ENCODE results near the gene GLA. TPM values are rescaled to one million over a fixed set of nuclear protein-coding genes. Genes with fewer than 3 reads are reported as not detected.

Gene GLA
- total RNA-seq = 21.6 and 42.2 TPM in 2 replicates

DNA sequence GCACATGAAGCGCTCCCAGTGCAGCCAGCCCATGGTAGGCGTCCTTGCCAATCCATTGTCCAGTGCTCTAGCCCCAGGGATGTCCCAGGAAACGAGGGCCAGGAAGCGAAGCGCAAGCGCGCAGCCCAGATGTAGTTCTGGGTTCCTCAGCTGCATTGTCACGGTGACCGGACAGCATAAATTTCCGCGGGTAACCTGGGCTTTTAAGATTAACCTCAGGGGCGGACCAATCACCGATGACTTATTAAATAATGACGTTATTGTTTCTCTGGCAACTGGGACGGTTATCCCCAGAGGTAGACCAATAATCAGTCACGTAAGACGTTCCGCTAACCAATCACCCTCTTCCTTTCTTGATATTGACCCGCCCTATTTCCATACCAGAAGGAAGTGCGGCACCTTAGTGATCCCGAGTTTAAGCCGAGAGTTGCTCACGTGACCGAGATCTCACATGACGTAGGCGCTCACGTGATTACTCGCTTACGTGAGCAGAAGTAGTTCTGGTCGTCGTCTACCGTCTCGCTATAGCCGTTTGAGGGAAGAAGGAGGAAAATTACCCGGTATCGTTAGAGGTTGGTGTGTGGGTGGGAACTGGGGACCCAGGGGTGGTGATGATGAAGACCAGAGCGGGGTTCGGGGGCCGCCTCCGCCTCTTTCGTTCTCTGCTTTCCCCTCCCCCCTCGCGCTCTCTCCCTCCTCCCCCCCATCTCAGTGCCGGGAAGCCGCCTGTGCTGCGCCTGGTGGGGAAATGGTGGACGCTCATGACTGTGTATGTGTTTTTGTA, at the start of gene GLA, which contains the start of gene HNRNPH2:
Gene GLA, minus strand, starts transcription at position 178 of the 784 bp plus-strand sequence. Its CDS starts 22 bp downstream, at position 156.
Gene HNRNPH2, plus strand, starts transcription at position 475 of the 784 bp plus-strand sequence. CDS start 3,767 bp downstream, outside the sequence.

GRCh38 chrX:101390664-101391525, 16.8 kb downstream of the GLA start, which contains the start of gene RPL36A:
TSS of gene RPL36A (plus strand) at chrX:101391011. CDS start at chrX:101391044, 33 bp downstream.

DNA sequence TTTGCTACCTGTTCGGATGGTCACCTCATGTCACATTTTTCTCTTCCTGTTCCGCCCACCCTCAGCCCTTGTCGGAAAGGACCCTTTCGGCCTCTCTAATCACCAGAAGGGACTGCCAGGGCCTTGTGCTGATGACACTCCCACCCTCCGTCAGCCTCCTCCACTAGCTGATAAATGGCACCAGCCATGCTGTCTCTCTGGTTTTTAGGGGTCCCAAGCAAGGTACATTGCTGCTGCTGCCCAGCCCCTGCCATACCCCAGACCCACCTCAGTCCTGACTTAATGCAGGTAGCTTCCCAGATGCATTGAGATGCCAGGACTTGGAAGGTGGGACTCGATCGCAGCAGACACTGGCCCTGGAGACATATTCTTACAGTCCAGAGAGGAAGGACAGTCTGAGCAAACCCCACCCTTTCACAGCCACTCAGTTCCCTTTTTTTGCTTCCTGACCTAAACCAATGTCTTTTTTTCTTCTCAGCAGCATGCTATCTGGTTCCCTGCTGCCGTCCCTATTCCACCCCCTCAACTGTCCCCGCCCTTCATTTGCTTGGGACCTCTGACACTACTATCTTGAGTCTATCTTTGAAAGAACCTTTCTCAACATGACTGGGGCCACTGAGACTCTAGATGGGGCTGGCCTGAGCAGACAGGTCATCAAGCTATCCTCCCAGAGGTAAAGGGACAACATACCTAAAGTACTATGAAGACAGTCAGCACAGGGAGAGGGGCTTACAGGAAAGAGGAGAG, 21.8 kb downstream of the GLA start, which contains the start of gene BTK:
Gene BTK, minus strand, starts transcription at position 397 of the 747 bp plus-strand sequence. CDS start 10,907 bp downstream, outside the sequence.

GRCh38 chrX:101348452-101349192, 59.1 kb downstream of the GLA start, which contains the start of gene TIMM8A:
TSS of gene TIMM8A (minus strand) at chrX:101348742. CDS start at chrX:101348664, 78 bp downstream.

Other genes starting within 250 kb of the GLA start
- 1.7 and 2.8 TPM in 2 replicates for gene DRP2, start 188.1 kb downstream of the GLA start, total RNA-seq
- gene TAF7L, start 116.6 kb downstream of the GLA start, total RNA-seq = 0.89 and 1.9 TPM in 2 replicates
- gene TIMM8A, start 59.2 kb downstream of the GLA start, total RNA-seq = 2.4 and 3.5 TPM in 2 replicates
- gene BTK, start 21.7 kb downstream of the GLA start, total RNA-seq = under 0.01 TPM in 1 of 2 replicates, not detected in the other
- 875 and 1,176 TPM in 2 replicates for gene RPL36A, start 16.9 kb downstream of the GLA start, total RNA-seq
- gene HNRNPH2, start 297 bp upstream of the GLA start, total RNA-seq = 89.2 and 104 TPM in 2 replicates
- gene ARMCX4, start 77.5 kb upstream of the GLA start, total RNA-seq = 8.2 and 9.5 TPM in 2 replicates
- gene ARMCX1, start 142.6 kb upstream of the GLA start, total RNA-seq = 68.4 and 69.9 TPM in 2 replicates
- 26.3 and 39.7 TPM in 2 replicates for gene ARMCX6, start 210.1 kb upstream of the GLA start, total RNA-seq
- 65.1 and 131 TPM in 2 replicates for gene ARMCX3, start 215.2 kb upstream of the GLA start, total RNA-seq